ENCODE data around the gene MBD3.
"Not testable (repeated sequence)": the region's sequence is repeated elsewhere in the genome, so short reads cannot be mapped to it uniquely, and the experiment has no call there.

Gene MBD3

GRCh38 chr19:1571358-1571757 is 21.3 kb downstream of the MBD3 start:
- no peak for DNase-seq (ENCODE audit: low read depth)

DNA sequence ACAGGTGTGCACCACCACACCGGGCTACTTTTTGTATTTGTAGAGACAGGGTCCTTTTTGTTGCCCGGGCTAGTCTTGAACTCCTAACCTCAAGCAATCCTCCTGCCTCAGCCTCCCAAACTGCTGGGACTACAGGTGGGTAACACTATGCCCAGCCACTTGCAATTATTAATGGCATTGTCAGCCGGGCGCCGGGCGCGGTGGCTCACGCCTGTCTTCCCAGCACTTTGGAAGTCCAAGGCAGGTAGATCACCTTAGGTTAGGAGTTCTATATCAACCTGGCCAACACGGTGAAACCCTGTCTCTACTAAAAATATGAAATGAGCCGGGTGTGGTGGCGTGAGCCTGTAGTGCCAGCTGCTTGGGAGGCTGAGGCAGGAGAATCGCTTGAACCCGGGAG is 21.8 kb downstream of the MBD3 start:
- DNase-seq (ENCODE audit: low read depth) = no peak

GRCh38 chr19:1569997-1570396 is 22.7 kb downstream of the MBD3 start:
- DNase-seq (ENCODE audit: low read depth) = no peak

GRCh38 chr19:1568320-1569019 is 24.2 kb downstream of the MBD3 start, which contains the start of gene MEX3D:
Gene MEX3D (minus strand): TSS chr19:1568325. CDS start chr19:1568058, 267 bp downstream.
- peak; percentile 81 for DNase-seq (ENCODE audit: low read depth)

DNA sequence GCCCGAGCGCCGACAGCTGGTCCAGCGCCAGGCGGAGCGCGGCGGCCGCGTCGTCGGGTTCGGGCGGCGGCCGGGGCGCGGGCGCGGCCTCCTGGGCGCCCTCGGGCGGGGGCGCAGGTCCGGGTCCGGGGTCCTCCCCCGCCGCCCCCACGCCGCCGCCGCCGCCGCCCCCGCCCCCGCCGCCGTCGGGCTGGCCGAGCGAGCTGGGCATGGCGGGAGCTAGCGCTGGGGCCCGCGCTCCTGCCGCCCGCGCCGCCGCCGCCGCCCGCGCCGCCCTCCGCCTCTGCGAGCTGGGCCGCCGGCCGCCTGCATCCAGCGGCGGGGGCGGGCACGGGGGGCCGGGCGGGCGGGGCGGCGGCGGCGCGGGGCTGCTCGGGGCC is 24.8 kb downstream of the MBD3 start:
- no peak for DNase-seq (ENCODE audit: low read depth)

DNA sequence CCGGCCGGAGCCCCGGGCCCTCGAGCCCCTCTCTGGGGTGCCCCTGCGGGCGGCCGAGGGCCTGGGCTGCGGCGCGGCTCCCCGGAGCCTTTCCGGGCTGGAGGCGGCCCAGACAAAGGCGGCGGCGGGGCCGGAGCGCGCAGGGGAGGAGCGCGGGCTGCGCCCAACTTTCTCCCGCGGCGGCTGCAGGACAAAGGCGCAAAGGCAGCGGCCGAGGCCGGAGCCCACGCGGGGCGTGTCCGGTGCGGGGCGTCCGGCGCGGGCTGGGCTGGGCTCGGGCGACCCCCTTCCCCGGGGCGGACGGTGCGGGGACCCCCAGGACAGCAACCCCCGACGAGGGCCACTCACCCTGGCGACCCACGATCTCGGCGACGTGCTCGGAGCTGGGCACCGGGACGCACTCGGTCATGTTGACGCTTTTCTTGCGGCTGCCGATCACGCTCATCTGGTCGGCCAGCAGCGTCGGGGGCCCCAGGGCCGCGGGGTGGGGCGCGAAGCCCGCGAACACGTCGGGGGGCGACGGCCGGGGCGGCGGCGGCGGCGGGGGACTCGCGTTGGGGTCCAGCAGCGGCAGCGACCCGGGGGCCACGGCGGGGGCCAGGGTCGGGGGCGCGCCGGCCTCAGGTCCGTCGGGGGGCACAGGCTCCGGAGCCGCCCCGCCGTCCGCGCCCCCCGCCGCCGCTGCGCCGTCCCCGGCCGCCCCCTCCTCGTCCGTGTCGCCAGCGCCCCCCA is 25.4 kb downstream of the MBD3 start:
- no peak for DNase-seq (ENCODE audit: low read depth)

DNA sequence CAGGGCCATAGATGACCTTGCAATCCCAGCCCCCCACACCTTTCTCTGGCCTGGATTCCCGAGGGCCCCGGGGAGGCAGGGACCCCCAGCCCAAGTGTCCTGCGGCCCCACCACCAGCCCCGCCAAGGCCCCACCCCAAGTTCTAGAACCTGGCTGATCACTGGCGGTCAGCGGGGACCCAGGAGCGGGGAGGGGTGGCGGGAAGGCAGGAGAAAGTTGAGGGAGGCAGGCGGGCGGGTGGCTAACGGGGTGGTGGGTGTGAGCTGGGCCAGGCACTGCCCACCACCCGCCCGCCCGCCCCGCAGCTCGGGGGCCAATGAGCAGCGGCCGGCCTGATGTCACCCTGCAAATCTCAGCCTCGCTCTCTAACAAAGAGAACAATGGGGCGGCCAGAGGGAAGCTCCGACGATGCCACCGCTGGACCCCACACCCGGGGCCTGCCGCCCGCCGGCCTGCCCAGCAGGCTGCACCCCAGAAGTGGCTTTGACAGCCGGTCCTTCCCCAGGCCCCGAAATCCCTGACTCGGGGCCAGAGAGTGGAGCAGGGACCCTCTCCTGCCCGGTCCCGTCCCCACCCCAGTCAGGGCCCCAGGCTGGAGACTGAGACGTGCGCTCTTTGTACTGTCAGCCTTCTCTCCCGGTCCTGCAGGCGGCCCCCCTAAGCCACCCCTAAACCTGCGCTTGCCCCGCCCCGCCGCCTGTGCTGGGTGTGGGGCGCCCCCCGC is 26.1 kb downstream of the MBD3 start:
- DNase-seq (ENCODE audit: low read depth) = no peak

DNA sequence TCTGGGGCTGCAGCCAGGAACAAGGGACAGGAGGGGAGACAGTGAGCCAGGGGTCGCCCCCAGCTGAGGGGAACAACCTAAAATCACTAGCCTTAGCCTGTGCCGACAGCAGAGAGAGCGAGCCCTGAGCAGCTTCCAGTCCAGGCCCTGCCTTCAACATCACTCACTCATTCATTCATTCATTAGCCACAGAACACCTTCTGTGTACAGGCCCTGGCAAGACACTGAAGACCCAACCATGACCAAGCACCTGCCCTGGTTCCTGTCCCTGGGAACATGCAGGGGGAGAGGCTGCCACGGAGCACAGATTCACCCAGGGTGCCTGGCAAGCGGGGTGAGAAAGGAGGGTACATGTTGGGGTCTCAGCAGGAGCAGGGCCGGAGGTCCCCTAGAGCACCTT is 29.4 kb downstream of the MBD3 start:
- no peak for DNase-seq (ENCODE audit: low read depth)

- DNase-seq (ENCODE audit: low read depth) = no peak
Measured at GRCh38 chr19:1561236-1561842, 31.3 kb downstream of the MBD3 start.

DNA sequence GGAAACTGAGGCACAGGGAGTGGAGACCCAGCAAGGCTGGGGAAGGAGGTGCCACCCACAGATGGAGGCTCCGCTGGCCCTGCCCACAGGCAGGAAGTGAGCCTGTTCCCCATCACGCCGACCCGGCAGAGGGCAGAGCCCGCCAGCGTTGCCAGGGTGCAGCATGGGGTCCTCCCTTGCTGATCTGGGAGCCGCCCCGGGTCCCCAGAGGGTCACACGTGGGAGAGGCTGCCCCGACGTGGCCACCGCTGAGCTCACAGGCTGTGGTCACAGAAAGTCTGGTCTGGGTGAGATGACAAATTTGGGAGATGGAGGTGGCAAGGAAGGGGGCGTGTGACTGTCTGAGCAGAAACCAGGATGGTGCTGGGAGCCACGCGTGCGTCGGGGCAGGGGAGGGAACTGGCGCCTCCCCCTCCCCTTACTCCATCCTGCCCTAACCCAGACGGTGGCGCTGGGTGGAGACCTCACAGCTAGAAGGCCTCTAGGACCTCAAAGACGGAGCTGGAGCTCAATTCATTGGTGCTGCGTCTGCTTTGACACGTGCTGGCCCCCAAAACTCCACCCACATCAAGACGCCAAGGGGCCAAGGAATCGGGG is 32.3 kb downstream of the MBD3 start:
- DNase-seq (ENCODE audit: low read depth) = no peak

- DNase-seq (ENCODE audit: low read depth) = no peak
Measured at GRCh38 chr19:1558552-1558951, 34.1 kb downstream of the MBD3 start.

- DNase-seq (ENCODE audit: low read depth) = no peak
Measured at GRCh38 chr19:1556390-1557070, 36.1 kb downstream of the MBD3 start.

DNA sequence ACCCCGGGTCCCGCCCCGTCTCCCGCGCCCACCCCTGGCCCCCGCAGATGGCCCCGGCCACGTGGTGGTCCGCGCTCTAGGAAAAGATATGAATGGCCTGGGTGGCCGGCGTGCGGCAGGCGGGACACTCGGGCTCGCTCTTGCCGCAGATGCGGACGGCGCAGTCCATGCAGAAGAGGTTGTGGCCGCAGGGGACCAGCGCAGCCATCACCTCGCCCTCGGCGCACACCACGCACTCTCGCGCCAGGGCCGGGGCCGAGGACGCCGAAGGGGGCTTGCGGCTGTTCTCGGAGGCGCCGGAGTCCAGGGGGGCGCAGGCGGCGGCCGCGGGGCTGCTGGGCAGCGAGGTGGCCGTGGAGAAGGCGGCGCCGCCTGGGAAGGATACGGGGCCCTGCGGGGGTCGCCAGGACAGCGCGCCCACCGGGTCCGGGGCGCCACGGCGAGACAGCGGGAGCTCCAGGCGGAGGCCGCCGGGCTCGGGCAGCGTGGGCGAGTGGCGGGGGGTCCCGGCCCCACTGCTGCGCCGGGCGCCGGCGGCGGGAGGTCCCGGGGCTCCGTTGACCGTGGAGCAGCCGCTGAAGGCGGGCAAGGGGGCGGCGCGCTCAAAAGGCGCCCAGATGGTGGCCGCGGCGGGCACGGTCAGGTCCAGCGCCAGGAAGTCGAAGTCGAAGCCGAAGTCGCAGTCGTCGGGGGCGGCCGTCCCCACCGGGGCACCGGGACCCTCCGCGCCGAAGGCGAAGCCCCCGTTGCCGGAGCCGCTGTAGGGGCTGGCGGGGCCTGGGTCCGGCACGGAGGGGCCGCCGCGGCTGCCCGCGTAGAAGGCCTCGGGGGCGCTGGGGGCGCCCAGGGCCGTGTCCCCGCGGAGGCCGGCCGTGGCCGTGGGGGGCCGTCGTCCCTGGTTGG is 36.9 kb downstream of the MBD3 start:
- DNase-seq (ENCODE audit: low read depth) = no peak

- no peak for DNase-seq (ENCODE audit: low read depth)
Measured at GRCh38 chr19:1554968-1555367, 37.7 kb downstream of the MBD3 start.

- no peak for DNase-seq (ENCODE audit: low read depth)
Measured at GRCh38 chr19:1553415-1553814, 39.2 kb downstream of the MBD3 start.

GRCh38 chr19:1551068-1552040 is 41.3 kb downstream of the MBD3 start:
- no peak for DNase-seq (ENCODE audit: low read depth)

DNA sequence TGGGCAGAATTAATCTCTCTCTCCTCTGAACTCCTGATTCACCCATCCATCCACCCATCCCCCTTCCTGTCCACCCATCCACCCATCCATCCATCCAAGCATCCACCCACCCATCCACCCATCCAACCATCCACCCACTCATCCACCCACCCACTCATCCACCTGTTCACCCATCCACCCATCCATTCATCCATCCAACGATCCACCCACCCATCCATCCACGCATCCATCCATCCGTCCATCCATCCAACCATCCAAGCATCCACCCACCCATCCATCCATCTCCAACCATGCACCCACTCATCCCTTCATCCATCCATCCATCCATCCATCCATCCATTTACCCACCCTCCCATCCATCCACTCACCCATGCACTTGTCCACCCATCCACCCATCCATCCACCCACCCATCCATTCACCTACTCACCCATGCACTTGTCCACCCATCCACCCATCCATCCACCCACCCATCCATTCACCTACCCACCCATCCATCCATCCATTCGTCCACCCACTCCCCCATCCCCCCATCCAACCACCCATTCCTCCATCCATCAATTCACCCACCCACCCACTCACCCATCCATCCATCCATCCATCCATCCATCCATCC is 43.2 kb downstream of the MBD3 start:
- DNase-seq (ENCODE audit: low read depth) = no peak

DNA sequence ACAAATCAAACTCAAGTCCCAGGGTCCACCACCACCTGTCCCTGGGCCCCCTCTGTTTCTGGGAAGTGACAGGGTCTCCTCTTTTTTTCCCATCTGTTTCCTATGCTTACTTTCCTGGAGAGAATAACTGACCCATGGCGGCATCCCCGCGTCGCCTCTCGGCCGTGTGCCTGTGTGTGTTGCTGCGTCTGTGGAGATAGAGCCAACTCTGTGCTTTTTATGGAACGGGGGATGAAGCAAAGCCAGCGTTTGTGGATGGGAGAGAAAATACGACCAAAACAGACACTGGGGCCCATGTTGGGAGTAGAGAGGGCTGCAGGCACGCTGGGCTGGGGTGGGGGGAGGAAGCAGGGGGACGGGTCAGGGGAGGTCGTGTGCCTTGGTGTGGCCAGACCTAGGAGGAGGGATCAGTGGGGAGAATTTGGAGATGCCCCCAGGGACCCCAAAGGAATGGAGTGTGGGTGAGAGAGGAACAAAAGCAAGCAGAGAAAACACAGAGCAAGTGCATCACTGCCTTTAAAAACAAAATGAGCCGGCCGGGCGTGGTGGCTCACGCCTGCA is 52.2 kb downstream of the MBD3 start:
- DNase-seq (ENCODE audit: low read depth) = no peak

DNA sequence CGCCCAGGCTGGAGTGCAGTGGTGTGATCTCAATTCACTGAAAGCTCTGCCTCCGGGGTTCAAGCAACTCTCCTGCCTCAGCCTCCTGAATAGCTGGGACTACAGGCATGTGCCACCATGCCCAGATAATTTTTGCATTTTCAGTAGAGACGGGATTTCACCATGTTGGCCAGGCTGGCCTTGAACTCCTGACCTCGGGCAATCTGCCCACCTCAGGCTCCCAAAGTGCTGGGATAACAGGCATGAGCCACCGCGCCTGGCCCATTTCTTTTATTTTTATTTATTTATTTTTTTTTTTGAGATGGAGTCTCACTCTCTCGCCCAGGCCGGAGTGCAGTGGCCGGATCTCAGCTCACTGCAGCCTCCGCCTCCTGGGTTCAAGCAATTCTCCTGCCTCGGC is 52.9 kb downstream of the MBD3 start:
- DNase-seq (ENCODE audit: low read depth) = not testable (repeated sequence)
